ENCODE data around the gene FFAR3. TPM values are rescaled to one million over a fixed set of nuclear protein-coding genes. Genes with fewer than 3 reads are reported as not detected.
A peak's percentile ranks its signal among the peaks of the same experiment; 100 is the strongest.

Gene FFAR3
- polyA plus RNA-seq, 2 of the 4 experiments (the other 2 are of a cell fraction): not detected

GRCh38 chr19:35360880-35361420 lies 2.7 kb downstream of the FFAR3 start:
- no peak overlapping the region for H3K4me2 ChIP-seq
- CTCF ChIA-PET: interaction anchor here (0.6 to 5.8 kb wide), 6 partner anchors 8 to 150 kb away, joined by 3 to 71 read pairs (median 8); no protein-coding TSS in a partner anchor
- no peaks in the 10 kb centered on the region for H3K4me1 ChIP-seq
- no peaks in the 10 kb centered on the region for H3K9me3 ChIP-seq
- POLR2A ChIA-PET: no interaction called here
- DNase-seq (ENCODE audit: low read depth in 1 of 2, low spot score in 1 of 2): no peak
- TF ChIP-seq MAFK (IDR thresholded peaks at IDR 0.05; ENCODE audit: partially characterized antibody): peak; percentile 81
- no peak for TF ChIP-seq FOSL2 (IDR thresholded peaks at IDR 0.05)
- no peak for TF ChIP-seq FOSL2 (CRISPR knock-in tag; IDR thresholded peaks at IDR 0.05)
- no peak overlapping the region for H3K4me3 ChIP-seq
- 10% methylated on average over 5 of the region's 5 CpGs for WGBS (ENCODE audit: missing lambda C conversion rate)
- FAIRE-seq: no peak
- ATAC-seq: no peak
- H3K27ac ChIP-seq: no peak overlapping the region

GRCh38 chr19:35362261-35363000 lies 4.2 kb downstream of the FFAR3 start:
- Histone ChIP-seq H3K4me1 (no peaks in the 10 kb centered on the region), H3K9me3 (no peaks in the 10 kb centered on the region), H3K4me2 (no peak overlapping the region), H3K27ac (no peak overlapping the region), H3K4me3 (no peak overlapping the region)
- ATAC-seq: peak; percentile 10 to 46; a peak in 4 of 6 replicates
- no peak for DNase-seq (ENCODE audit: low read depth in 1 of 2, low spot score in 1 of 2)
- ChIA-PET CTCF (interaction anchor here (0.7 to 5.8 kb wide), 7 partner anchors 10 to 257 kb away, joined by 3 to 71 read pairs (median 5); no protein-coding TSS in a partner anchor), POLR2A (interaction anchor here (0.6 kb wide), 1 partner anchor 12 kb away, joined by 4 read pairs; no protein-coding TSS in a partner anchor)
- no peak for FAIRE-seq
- TF ChIP-seq TP53 (CRISPR knock-in tag; IDR thresholded peaks at IDR 0.05) (no peak), GATA3 (IDR thresholded peaks at IDR 0.05; ENCODE audit: borderline replicate concordance) (no peak), SMC3 (IDR thresholded peaks at IDR 0.05) (no peak), ESRRA (IDR thresholded peaks at IDR 0.05; ENCODE audit: borderline replicate concordance, low read length) (no peak), JUNB (IDR thresholded peaks at IDR 0.05) (no peak), POLR2A (IDR thresholded peaks at IDR 0.05; ENCODE audit: low read length) (no peak)
- TF ChIP-seq, protein P1, sequence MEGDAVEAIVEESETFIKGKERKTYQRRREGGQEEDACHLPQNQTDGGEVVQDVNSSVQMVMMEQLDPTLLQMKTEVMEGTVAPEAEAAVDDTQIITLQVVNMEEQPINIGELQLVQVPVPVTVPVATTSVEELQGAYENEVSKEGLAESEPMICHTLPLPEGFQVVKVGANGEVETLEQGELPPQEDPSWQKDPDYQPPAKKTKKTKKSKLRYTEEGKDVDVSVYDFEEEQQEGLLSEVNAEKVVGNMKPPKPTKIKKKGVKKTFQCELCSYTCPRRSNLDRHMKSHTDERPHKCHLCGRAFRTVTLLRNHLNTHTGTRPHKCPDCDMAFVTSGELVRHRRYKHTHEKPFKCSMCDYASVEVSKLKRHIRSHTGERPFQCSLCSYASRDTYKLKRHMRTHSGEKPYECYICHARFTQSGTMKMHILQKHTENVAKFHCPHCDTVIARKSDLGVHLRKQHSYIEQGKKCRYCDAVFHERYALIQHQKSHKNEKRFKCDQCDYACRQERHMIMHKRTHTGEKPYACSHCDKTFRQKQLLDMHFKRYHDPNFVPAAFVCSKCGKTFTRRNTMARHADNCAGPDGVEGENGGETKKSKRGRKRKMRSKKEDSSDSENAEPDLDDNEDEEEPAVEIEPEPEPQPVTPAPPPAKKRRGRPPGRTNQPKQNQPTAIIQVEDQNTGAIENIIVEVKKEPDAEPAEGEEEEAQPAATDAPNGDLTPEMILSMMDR (IDR thresholded peaks at IDR 0.05): no peak
- TF ChIP-seq, protein P2, sequence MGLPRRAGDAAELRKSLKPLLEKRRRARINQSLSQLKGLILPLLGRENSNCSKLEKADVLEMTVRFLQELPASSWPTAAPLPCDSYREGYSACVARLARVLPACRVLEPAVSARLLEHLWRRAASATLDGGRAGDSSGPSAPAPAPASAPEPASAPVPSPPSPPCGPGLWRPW (IDR thresholded peaks at IDR 0.05): no peak
- 29% methylated on average over 14 of the region's 14 CpGs for WGBS (ENCODE audit: missing lambda C conversion rate)

DNA sequence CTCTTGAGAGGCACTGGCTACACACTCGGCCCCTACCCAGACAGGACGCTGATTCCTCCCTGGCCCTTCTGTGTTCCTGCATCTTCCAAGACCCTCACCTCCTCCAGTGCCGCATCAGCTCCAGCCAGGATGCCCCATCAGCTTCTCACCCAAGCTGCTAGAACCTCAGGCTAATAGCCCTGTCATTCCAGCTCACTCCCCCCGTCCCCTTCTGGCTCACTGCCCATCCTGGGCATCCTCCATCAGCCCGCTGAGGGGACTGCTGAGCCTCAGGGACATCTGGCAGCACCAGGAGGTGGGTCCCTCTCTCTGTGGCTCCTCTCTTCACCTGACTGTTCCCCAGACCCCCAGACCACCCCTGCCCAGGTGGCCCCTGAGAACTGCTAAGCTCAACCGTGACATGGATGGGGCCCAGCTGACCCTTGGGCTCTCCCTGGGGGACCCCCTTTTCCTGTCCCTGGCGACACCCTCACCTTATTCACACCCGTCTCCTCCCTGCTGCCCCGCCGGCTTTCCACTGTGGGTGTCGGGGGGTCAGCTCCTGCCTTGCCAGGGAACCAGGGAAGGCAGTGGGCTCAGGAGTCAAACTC lies 4.8 kb downstream of the FFAR3 start:
- H3K4me1 ChIP-seq: no peaks in the 10 kb centered on the region
- FAIRE-seq (no peak), ATAC-seq (peak in 1 of 2 experiments; percentile 9; a peak in 3 of 6 replicates), DNase-seq (ENCODE audit: low read depth in 1 of 2, low spot score in 1 of 2) (no peak)
- POLR2A ChIA-PET: interaction anchor here (0.6 kb wide), 1 partner anchor 12 kb away, joined by 4 read pairs; no protein-coding TSS in a partner anchor
- no peak overlapping the region for H3K27ac ChIP-seq
- no peak overlapping the region for H3K4me2 ChIP-seq
- WGBS (ENCODE audit: missing lambda C conversion rate): 40% methylated on average over 11 of the region's 11 CpGs
- no peaks in the 10 kb centered on the region for H3K9me3 ChIP-seq
- no peak overlapping the region for H3K4me3 ChIP-seq
- CTCF ChIA-PET: interaction anchor here (0.7 to 5.8 kb wide), 8 partner anchors 10 to 147 kb away, joined by 3 to 71 read pairs (median 12); no protein-coding TSS in a partner anchor
- TF ChIP-seq HOXB5 (CRISPR knock-in tag; IDR thresholded peaks at IDR 0.05): no peak
- TF ChIP-seq CBX2 (IDR thresholded peaks at IDR 0.05; ENCODE audit: borderline replicate concordance, low read depth): no peak
- TF ChIP-seq USF2 (IDR thresholded peaks at IDR 0.05): no peak
- TF ChIP-seq CHD4 (IDR thresholded peaks at IDR 0.05; ENCODE audit: borderline replicate concordance): no peak
- no peak for TF ChIP-seq JUNB (IDR thresholded peaks at IDR 0.05)
- TF ChIP-seq TP53 (CRISPR knock-in tag; IDR thresholded peaks at IDR 0.05): no peak
- TF ChIP-seq HOXB13 (CRISPR knock-in tag; IDR thresholded peaks at IDR 0.05; ENCODE audit: low read depth): no peak
- no peak for TF ChIP-seq BCL3 (IDR thresholded peaks at IDR 0.05)
- no peak for TF ChIP-seq RARB (CRISPR knock-in tag; IDR thresholded peaks at IDR 0.05)
- TF ChIP-seq, protein P3, sequence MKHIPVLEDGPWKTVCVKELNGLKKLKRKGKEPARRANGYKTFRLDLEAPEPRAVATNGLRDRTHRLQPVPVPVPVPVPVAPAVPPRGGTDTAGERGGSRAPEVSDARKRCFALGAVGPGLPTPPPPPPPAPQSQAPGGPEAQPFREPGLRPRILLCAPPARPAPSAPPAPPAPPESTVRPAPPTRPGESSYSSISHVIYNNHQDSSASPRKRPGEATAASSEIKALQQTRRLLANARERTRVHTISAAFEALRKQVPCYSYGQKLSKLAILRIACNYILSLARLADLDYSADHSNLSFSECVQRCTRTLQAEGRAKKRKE (CRISPR knock-in tag; IDR thresholded peaks at IDR 0.05; ENCODE audit: low read depth): no peak
- TF ChIP-seq, protein P1 (IDR thresholded peaks at IDR 0.05): no peak

Data from A549 (cell line).